ENCODE data around the gene SLC10A6.

The SLC10A6 gene

DNA sequence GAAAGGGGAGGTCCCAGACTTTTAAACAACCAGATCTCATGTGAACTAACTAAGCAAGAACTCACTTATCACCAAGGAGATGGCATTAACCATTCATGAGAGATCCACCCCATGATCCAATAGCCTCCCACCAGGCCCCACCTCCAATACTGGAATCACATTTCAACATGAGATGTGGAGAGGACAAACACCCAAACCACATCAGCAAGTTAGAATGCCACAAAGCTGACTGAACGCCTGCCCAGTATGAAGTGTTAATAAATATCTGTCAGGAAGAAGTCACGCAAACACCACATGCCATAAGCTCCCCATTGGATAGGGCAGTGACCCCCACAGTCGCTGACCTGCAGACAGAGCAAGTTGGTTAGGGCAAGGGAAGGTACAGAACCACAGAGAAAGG, 14.3 kb downstream of the SLC10A6 start:
- no peak for DNase-seq (ENCODE audit: insufficient read length, low spot score)
- TF ChIP-seq SPI1 (IDR thresholded peaks at IDR 0.05; ENCODE audit: low read depth, low read length) = no peak
- TF ChIP-seq POU2F2 (IDR thresholded peaks at IDR 0.05; ENCODE audit: low read depth, low read length) = no peak
- no peak for TF ChIP-seq PAX5 (IDR thresholded peaks at IDR 0.05; ENCODE audit: insufficient read depth, low read length, severe bottlenecking)
- no peak for TF ChIP-seq TAF1 (IDR thresholded peaks at IDR 0.05; ENCODE audit: low read depth, low read length)
- TF ChIP-seq POLR2A (IDR thresholded peaks at IDR 0.05; ENCODE audit: low read depth, low read length) = no peak
- TF ChIP-seq POLR2AphosphoS5 (IDR thresholded peaks at IDR 0.05; ENCODE audit: low read depth, low read length) = no peak
- FAIRE-seq = no peak

DNA sequence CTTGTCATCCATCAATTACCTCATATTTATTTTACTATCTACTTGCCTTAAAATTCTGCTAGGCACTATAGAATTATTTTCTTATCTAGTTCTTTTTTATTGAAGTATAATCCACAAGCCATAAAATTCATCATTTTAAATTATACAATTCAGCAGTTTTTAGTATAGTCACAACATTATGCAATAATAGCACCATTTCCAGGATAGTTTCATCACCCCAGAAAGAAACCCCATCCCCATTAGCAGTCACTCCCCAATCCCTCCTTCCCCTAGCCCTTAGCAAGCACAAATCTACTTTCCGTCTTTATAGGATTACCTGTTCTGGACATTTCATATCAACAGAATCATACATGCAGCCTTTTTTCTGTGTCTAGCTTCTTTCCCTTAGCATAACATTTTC, 15.6 kb downstream of the SLC10A6 start:
- TF ChIP-seq SPI1 (IDR thresholded peaks at IDR 0.05; ENCODE audit: low read depth, low read length) (no peak), TAF1 (IDR thresholded peaks at IDR 0.05; ENCODE audit: low read depth, low read length) (no peak), POLR2AphosphoS5 (IDR thresholded peaks at IDR 0.05; ENCODE audit: low read depth, low read length) (no peak), POU2F2 (IDR thresholded peaks at IDR 0.05; ENCODE audit: low read depth, low read length) (no peak), PAX5 (IDR thresholded peaks at IDR 0.05; ENCODE audit: insufficient read depth, low read length, severe bottlenecking) (no peak), POLR2A (IDR thresholded peaks at IDR 0.05; ENCODE audit: low read depth, low read length) (no peak)
- no peak for FAIRE-seq
- DNase-seq (ENCODE audit: insufficient read length, low spot score) = no peak

DNA sequence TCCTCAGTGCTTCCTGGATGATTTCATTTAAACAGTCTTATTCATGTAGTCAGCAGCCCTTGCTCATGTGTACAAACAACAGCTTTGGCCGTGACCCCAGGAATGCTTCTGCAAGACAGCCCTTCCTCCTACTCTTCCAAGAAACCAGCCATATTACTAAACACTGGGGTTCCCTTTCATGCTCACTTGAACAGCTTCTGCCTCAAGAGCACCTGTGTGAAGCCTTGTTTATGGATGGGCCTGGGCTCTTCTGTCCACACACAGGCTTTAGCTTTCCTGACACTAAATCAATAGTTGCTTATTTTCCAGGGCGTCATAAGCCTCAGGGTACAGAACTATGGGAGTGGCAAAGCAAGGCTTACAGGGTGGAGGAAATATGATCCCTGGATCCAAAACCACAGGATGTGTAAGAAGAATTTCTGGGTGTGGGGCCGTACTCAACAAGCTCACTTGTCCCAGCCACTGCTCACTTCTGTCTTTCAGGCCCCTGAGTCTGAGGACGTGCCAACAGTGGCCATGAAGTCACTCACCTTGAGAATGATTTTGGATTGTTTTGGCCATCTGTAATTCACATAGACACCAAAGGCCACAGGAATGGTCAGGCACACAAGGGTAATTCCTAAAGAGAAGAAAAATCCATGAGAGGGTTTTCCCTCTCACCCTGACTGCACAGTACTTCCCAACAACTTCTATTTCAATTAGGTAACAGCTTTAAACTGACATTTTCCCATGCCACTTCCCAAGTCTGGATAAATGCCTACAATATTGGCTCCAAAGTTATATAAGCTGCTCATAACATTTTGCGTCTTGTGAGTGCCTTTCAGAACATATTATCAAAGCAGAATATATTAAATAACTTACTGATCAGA, 17.7 kb downstream of the SLC10A6 start:
- no peak for FAIRE-seq
- TF ChIP-seq SPI1 (IDR thresholded peaks at IDR 0.05; ENCODE audit: low read depth, low read length) (no peak), TAF1 (IDR thresholded peaks at IDR 0.05; ENCODE audit: low read depth, low read length) (no peak), POLR2AphosphoS5 (IDR thresholded peaks at IDR 0.05; ENCODE audit: low read depth, low read length) (no peak), POLR2A (IDR thresholded peaks at IDR 0.05; ENCODE audit: low read depth, low read length) (no peak), POU2F2 (IDR thresholded peaks at IDR 0.05; ENCODE audit: low read depth, low read length) (no peak), PAX5 (IDR thresholded peaks at IDR 0.05; ENCODE audit: insufficient read depth, low read length, severe bottlenecking) (no peak)
- DNase-seq (ENCODE audit: insufficient read length, low spot score) = no peak

DNA sequence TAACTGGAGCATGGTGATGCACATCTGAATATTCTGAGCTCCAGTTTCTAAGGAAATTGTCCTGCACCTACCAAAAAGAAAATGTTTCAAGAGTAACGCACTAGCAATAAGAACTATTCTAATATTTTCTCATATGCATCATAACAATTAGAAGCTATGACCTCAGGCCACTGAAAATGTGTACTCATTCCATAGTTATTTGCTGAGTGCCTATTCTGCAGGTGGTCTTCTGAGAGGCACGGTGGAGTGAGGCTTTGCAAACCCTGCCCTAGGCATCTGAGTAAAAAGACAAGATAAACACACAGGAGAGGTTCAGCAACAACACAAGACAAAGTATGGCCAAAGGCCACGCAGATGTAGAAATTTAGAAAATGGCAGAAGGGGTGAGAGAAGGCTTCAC, 23.7 kb downstream of the SLC10A6 start:
- no peak for DNase-seq (ENCODE audit: insufficient read length, low spot score)
- TF ChIP-seq POLR2AphosphoS5 (IDR thresholded peaks at IDR 0.05; ENCODE audit: low read depth, low read length) (no peak), PAX5 (IDR thresholded peaks at IDR 0.05; ENCODE audit: insufficient read depth, low read length, severe bottlenecking) (no peak), TAF1 (IDR thresholded peaks at IDR 0.05; ENCODE audit: low read depth, low read length) (no peak), POU2F2 (IDR thresholded peaks at IDR 0.05; ENCODE audit: low read depth, low read length) (no peak), SPI1 (IDR thresholded peaks at IDR 0.05; ENCODE audit: low read depth, low read length) (no peak), POLR2A (IDR thresholded peaks at IDR 0.05; ENCODE audit: low read depth, low read length) (no peak)
- FAIRE-seq = no peak

DNA sequence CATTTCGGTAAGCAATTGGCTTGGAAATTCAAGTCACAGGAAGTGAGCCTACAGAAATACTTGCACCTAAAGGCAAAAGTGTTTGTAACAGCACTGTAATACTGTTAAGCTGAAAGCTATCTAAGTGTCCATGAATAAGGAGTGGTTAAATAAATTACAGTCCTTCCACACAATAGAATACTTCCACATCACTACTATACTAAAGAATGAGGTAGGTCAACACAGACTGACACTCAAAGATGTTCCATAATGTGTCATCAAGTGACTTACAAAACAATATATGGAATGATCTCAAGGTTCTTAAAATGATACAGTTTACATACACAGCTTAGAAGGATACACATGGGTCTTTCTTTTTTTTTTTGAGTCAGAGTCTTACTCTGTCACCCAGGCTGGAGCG, 27.0 kb downstream of the SLC10A6 start:
- TF ChIP-seq POU2F2 (IDR thresholded peaks at IDR 0.05; ENCODE audit: low read depth, low read length) (no peak), TAF1 (IDR thresholded peaks at IDR 0.05; ENCODE audit: low read depth, low read length) (no peak)
- FAIRE-seq (no peak), DNase-seq (ENCODE audit: insufficient read length, low spot score) (no peak)

DNA sequence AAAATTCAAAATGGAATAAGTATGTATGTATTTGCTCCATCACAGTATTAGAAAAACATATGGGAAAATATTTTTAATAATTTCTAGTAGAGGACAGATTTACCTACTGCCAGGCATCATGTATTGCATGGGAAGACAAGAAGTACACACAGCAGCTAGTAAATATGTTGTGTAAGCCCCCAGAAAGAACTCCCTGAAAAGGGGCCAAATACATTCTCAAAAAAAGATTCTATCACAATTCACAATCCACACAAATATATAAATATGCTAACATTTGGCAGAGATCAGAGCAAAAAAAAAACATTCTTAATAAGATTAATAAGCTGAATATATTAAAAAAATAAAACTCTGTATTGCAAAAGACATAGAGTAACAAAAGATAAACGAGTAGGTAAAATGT, 28.0 kb downstream of the SLC10A6 start:
- FAIRE-seq = no peak
- TF ChIP-seq PAX5 (IDR thresholded peaks at IDR 0.05; ENCODE audit: insufficient read depth, low read length, severe bottlenecking) (no peak), POLR2AphosphoS5 (IDR thresholded peaks at IDR 0.05; ENCODE audit: low read depth, low read length) (no peak), POU2F2 (IDR thresholded peaks at IDR 0.05; ENCODE audit: low read depth, low read length) (no peak), TAF1 (IDR thresholded peaks at IDR 0.05; ENCODE audit: low read depth, low read length) (no peak)
- no peak for DNase-seq (ENCODE audit: insufficient read length, low spot score)

DNA sequence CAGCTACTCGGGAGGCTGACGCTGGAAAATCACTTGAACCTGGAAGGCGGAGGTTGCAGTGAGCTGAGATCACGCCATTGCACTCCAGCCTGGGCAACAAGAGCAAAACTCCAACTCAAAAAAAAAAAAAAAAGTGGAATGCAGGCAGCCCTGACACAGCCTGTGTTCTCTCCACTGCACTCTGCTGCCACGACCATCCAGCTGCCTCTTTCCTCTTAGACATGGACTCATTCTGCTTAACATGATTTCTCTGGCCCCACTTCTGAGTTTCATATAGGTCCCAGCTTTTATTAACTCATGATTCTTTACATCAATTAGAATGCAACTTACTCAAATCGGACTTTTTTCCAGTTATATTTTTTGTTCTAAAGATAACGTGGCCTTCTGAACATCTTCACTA, 29.6 kb downstream of the SLC10A6 start:
- no peak for DNase-seq (ENCODE audit: insufficient read length, low spot score)
- FAIRE-seq = no peak
- no peak for TF ChIP-seq POLR2AphosphoS5 (IDR thresholded peaks at IDR 0.05; ENCODE audit: low read depth, low read length)

DNA sequence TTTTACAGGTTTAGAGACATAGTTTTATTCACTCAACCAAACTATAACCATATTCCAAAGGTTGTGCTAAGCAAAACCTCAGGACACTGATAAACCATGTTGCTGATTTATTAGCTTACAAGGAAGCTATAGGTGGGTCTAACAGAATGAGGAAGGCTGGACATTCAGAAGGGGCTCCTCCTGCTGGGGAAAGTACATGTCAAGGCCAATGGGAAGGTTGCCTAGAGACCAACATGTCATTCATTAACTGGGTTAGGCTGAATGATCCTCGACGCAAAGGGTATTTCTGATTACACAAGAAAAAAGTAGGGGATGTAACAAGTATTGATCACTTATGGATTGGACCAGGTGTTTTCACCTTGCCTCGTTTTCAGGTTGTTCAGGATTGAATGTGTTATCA, 30.3 kb downstream of the SLC10A6 start:
- DNase-seq (ENCODE audit: insufficient read length, low spot score) (no peak), FAIRE-seq (no peak)
- TF ChIP-seq POU2F2 (IDR thresholded peaks at IDR 0.05; ENCODE audit: low read depth, low read length) = no peak
- no peak for TF ChIP-seq POLR2A (IDR thresholded peaks at IDR 0.05; ENCODE audit: low read depth, low read length)
- TF ChIP-seq TAF1 (IDR thresholded peaks at IDR 0.05; ENCODE audit: low read depth, low read length) = no peak
- no peak for TF ChIP-seq POLR2AphosphoS5 (IDR thresholded peaks at IDR 0.05; ENCODE audit: low read depth, low read length)
- TF ChIP-seq SPI1 (IDR thresholded peaks at IDR 0.05; ENCODE audit: low read depth, low read length) = no peak
- no peak for TF ChIP-seq PAX5 (IDR thresholded peaks at IDR 0.05; ENCODE audit: insufficient read depth, low read length, severe bottlenecking)

DNA sequence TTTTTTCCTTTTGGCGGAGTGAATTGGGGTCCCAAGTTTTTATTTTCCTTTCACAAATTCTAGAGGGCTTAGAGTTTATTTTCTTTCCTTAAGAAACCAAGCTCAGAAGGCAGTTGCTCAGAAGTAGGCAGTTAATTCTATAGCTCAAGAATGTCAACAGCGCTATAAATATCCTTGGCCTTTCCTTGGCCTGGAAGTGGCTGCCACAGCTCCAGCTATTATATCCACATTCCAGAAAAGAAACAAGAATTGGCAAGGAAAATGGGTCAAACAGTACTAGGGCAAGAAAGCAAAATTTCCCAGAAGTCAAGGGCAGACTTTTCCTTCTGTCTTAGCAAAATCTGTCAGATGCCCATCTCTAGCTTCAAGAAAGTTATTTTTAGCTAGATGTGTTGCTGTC, 31.0 kb downstream of the SLC10A6 start:
- no peak for FAIRE-seq
- TF ChIP-seq POLR2AphosphoS5 (IDR thresholded peaks at IDR 0.05; ENCODE audit: low read depth, low read length) = no peak
- no peak for TF ChIP-seq POLR2A (IDR thresholded peaks at IDR 0.05; ENCODE audit: low read depth, low read length)
- TF ChIP-seq SPI1 (IDR thresholded peaks at IDR 0.05; ENCODE audit: low read depth, low read length) = no peak
- no peak for TF ChIP-seq POU2F2 (IDR thresholded peaks at IDR 0.05; ENCODE audit: low read depth, low read length)
- TF ChIP-seq PAX5 (IDR thresholded peaks at IDR 0.05; ENCODE audit: insufficient read depth, low read length, severe bottlenecking) = no peak
- TF ChIP-seq TAF1 (IDR thresholded peaks at IDR 0.05; ENCODE audit: low read depth, low read length) = no peak
- no peak for DNase-seq (ENCODE audit: insufficient read length, low spot score)

DNA sequence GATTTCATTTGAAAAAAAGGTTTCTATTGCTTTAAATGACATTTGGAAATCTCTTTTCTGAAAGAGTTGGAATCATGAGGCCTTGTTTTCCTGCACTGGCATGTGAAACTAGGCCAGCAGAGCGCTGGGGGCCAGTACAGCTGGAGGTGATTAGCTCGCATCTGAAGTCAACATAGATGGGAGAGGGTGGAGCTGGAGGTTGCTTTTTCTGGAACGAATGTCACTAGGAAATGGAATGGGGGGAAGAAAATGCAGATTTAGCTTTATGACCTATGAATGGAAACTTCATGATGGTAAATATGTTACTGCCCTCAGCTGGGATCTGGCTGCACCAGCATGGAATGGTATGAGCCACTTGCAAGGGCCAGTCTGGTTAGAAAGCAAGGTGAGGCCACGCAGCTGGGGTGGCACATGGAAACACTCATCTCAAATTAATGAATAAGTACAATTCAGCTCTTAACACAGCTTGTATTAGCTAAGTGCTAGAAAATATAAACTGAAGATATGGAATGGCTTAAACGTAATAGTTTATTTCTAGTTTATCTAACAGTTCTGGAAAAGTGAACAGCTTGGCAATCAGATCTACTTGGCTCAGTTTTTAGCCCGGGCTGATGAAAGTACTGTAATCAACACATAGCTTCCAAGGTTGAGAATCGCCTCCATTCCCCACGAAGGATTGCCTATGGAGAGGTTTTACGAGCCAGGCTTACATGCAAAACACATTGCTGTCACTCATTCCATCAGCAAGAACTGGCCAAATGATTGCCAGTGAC, 32.5 kb downstream of the SLC10A6 start:
- no peak for TF ChIP-seq POLR2A (IDR thresholded peaks at IDR 0.05; ENCODE audit: low read depth, low read length)
- no peak for TF ChIP-seq TAF1 (IDR thresholded peaks at IDR 0.05; ENCODE audit: low read depth, low read length)
- TF ChIP-seq SPI1 (IDR thresholded peaks at IDR 0.05; ENCODE audit: low read depth, low read length) = no peak
- TF ChIP-seq PAX5 (IDR thresholded peaks at IDR 0.05; ENCODE audit: insufficient read depth, low read length, severe bottlenecking) = no peak
- no peak for TF ChIP-seq POLR2AphosphoS5 (IDR thresholded peaks at IDR 0.05; ENCODE audit: low read depth, low read length)
- TF ChIP-seq POU2F2 (IDR thresholded peaks at IDR 0.05; ENCODE audit: low read depth, low read length) = no peak
- no peak for DNase-seq (ENCODE audit: insufficient read length, low spot score)
- no peak for FAIRE-seq
